EH (cell line): ENCODE data around the gene STIM2.
"Not testable (repeated sequence)": the region's sequence is repeated elsewhere in the genome, so short reads cannot be mapped to it uniquely, and the experiment has no call there.

Source experiments
- DNase-seq: peaks from one replicate; pipeline ENCODE4 v3.0.0-alpha.2; 2015; ENCODE audit warnings: low read depth

Gene STIM2

GRCh38 chr4:26860157-26860921 is at the start of gene STIM2:
Gene STIM2 (plus strand): TSS chr4:26860841.
- DNase-seq: peak; percentile 96

- DNase-seq: peak; percentile 22
Observed at GRCh38 chr4:26811571-26811970, 49.1 kb upstream of the STIM2 start.

GRCh38 chr4:26812049-26812714 is 48.5 kb upstream of the STIM2 start:
- DNase-seq: no peak

GRCh38 chr4:26813698-26814097 is 46.9 kb upstream of the STIM2 start:
- DNase-seq: no peak

GRCh38 chr4:26815199-26815598 is 45.4 kb upstream of the STIM2 start:
- no peak for DNase-seq

GRCh38 chr4:26815706-26816105 is 44.9 kb upstream of the STIM2 start:
- no peak for DNase-seq

- DNase-seq: no peak
Observed at GRCh38 chr4:26819026-26819425, 41.6 kb upstream of the STIM2 start.

GRCh38 chr4:26819478-26820095 is 41.1 kb upstream of the STIM2 start:
- DNase-seq: no peak

GRCh38 chr4:26820346-26820745 is 40.3 kb upstream of the STIM2 start:
- DNase-seq: no peak

- no peak for DNase-seq
Observed at GRCh38 chr4:26821031-26821430, 39.6 kb upstream of the STIM2 start.

- DNase-seq: peak; percentile 3
Observed at GRCh38 chr4:26821677-26822503, 38.8 kb upstream of the STIM2 start.

GRCh38 chr4:26822546-26822945 is 38.1 kb upstream of the STIM2 start:
- DNase-seq: no peak

- DNase-seq: not testable (repeated sequence)
Observed at GRCh38 chr4:26822974-26823373, 37.7 kb upstream of the STIM2 start.

- no peak for DNase-seq
Observed at GRCh38 chr4:26823583-26823982, 37.1 kb upstream of the STIM2 start.

- no peak for DNase-seq
Observed at GRCh38 chr4:26824667-26825066, 36.0 kb upstream of the STIM2 start.

GRCh38 chr4:26826721-26827120 is 33.9 kb upstream of the STIM2 start:
- no peak for DNase-seq

GRCh38 chr4:26827336-26827735 is 33.3 kb upstream of the STIM2 start:
- not testable (repeated sequence) for DNase-seq

- no peak for DNase-seq
Observed at GRCh38 chr4:26827798-26828197, 32.8 kb upstream of the STIM2 start.

GRCh38 chr4:26829018-26829417 is 31.6 kb upstream of the STIM2 start:
- no peak for DNase-seq

- no peak for DNase-seq
Observed at GRCh38 chr4:26830033-26830432, 30.6 kb upstream of the STIM2 start.

GRCh38 chr4:26830701-26831100 is 29.9 kb upstream of the STIM2 start:
- no peak for DNase-seq

- no peak for DNase-seq
Observed at GRCh38 chr4:26836539-26836938, 24.1 kb upstream of the STIM2 start.
